Mesendoderm (in vitro differentiated cells): ENCODE measurements around the gene TBC1D22B.

Experiments
- DNase-seq: peaks from one replicate; pipeline ENCODE4 v3.0.0; 2013
- H2AK5ac ChIP-seq: 2 replicates; pipeline ENCODE4 v1.6.1; 2013; ENCODE audit warnings: low read length, inconsistent platforms
- H2BK120ac ChIP-seq: 2 replicates; pipeline ENCODE4 v1.6.1; 2013; ENCODE audit warnings: low read depth, mild to moderate bottlenecking, low read length, moderate library complexity, mixed read lengths
- H2BK15ac ChIP-seq: replicated peaks from 2 replicates; pipeline ENCODE4 v1.6.1; 2013; ENCODE audit warnings: low read depth, mild to moderate bottlenecking, moderate library complexity
- H2BK5ac ChIP-seq: 2 replicates; pipeline ENCODE4 v1.6.1; 2013; ENCODE audit warnings: low read length, inconsistent platforms
- H3K18ac ChIP-seq: 2 replicates; pipeline ENCODE4 v1.6.1; 2013; ENCODE audit warnings: mild to moderate bottlenecking, low read length, mixed read lengths
- H3K23ac ChIP-seq: one replicate; pipeline ENCODE4 v1.6.1; 2013; ENCODE audit warnings: low read length
- H3K27ac ChIP-seq: 2 replicates; pipeline ENCODE4 v1.5.1; 2013; ENCODE audit warnings: low read depth, mild to moderate bottlenecking, inconsistent platforms, low read length, moderate library complexity
- H3K27me3 ChIP-seq: 2 replicates; pipeline ENCODE4 v1.6.1; 2013; ENCODE audit warnings: low read length, control low read depth, mild to moderate bottlenecking, inconsistent platforms; ENCODE audit not compliant: insufficient read depth, poor library complexity
- H3K36me3 ChIP-seq: 2 replicates; pipeline ENCODE4 v1.6.1; 2013; ENCODE audit warnings: low read length, inconsistent platforms; ENCODE audit not compliant: control insufficient read depth, insufficient read depth
- H3K4ac ChIP-seq: one replicate; pipeline ENCODE4 v1.6.1; 2013; ENCODE audit warnings: low read depth, mild to moderate bottlenecking, low read length, moderate library complexity
- H3K4me1 ChIP-seq: 2 replicates; pipeline ENCODE4 v1.6.1; 2013; ENCODE audit warnings: low read depth, low read length, inconsistent platforms; ENCODE audit not compliant: control insufficient read depth
- H3K4me2 ChIP-seq: 2 replicates; pipeline ENCODE4 v1.6.1; 2013; ENCODE audit warnings: low read length
- H3K4me3 ChIP-seq: 2 replicates; pipeline ENCODE4 v1.5.1; 2013; ENCODE audit warnings: mild to moderate bottlenecking, low read length
- H3K56ac ChIP-seq: one replicate; pipeline ENCODE4 v1.6.1; 2013; ENCODE audit warnings: low read length
- H3K79me1 ChIP-seq: 2 replicates; pipeline ENCODE4 v1.6.1; 2013; ENCODE audit warnings: low read length, inconsistent platforms
- H3K79me2 ChIP-seq: 2 replicates; pipeline ENCODE4 v1.6.1; 2013; ENCODE audit warnings: mild to moderate bottlenecking, low read length; ENCODE audit not compliant: control insufficient read depth, insufficient read depth
- H3K9ac ChIP-seq: 2 replicates; pipeline ENCODE4 v1.6.1; 2013; ENCODE audit warnings: low read length, inconsistent platforms
- H4K5ac ChIP-seq: one replicate; pipeline ENCODE4 v1.6.1; 2013; ENCODE audit warnings: low read length
- H4K8ac ChIP-seq: one replicate; pipeline ENCODE4 v1.6.1; 2013; ENCODE audit warnings: low read depth, mild to moderate bottlenecking, control low read depth, low read length, moderate library complexity
- WGBS: extraction: QIAGEN DNeasy Blood & Tissue Kit; methylation state at CpG from one replicate; pipeline ENCODE4 v1.1.7; 2013; ENCODE audit warnings: low lambda C conversion rate, missing lambda C conversion rate; ENCODE audit not compliant: insufficient coverage; ENCODE audit errors: extremely low coverage; 5-methylcytosine and 5-hydroxymethylcytosine counted together

The TBC1D22B gene

DNA sequence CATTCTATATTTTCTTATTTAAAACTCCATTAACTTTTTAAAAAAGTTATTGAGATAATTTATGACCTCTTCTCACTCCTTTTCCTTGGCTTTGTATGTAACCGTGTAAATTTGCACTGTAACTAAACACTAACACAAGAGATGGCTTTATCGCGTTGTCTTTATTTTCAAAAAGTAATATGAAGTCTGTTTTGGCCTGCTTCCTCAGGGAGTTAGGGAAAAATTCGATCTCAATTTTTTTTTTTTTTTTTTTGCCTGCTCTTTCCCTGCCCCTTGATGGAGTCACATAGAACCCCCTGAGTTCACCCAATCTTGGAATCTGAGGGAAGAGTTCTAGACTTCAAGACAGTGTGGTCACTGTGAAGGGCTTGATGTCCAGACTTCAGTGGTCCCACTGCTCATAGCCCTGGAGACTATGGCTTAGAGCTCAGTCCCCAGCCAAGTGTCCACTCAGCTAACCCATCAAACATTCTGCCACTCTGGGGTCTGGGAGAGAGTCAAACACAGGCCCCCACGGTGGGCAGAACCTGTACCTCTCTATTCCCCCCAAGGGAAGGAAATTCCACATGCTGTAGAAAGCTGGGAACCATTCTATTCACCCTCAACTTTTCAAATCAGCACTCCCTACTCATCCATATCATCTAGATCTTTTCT lies 15.7 kb upstream of the TBC1D22B start:
- Histone ChIP-seq H2AK5ac (no peak overlapping the region), H2BK120ac (no peak overlapping the region), H3K27me3 (no peaks in the 10 kb centered on the region), H2BK15ac (no peak overlapping the region), H3K36me3 (no peaks in the 10 kb centered on the region), H3K18ac (no peak overlapping the region), H3K4me1 (no peaks in the 10 kb centered on the region), H3K4me2 (no peak overlapping the region), H3K79me2 (no peaks in the 10 kb centered on the region), H3K4ac (peak overlapping the region; percentile 43), H4K5ac (no peak overlapping the region), H3K23ac (no peak overlapping the region), H2BK5ac (no peak overlapping the region), H3K9ac (no peak overlapping the region), H3K4me3 (no peak overlapping the region), H3K27ac (peak overlapping the region; percentile 59), H3K79me1 (no peaks in the 10 kb centered on the region), H3K56ac (no peak overlapping the region), H4K8ac (no peak overlapping the region)
- no peak for DNase-seq
- WGBS: no CpG with 5 or more reads among the region's 5 CpGs

DNA sequence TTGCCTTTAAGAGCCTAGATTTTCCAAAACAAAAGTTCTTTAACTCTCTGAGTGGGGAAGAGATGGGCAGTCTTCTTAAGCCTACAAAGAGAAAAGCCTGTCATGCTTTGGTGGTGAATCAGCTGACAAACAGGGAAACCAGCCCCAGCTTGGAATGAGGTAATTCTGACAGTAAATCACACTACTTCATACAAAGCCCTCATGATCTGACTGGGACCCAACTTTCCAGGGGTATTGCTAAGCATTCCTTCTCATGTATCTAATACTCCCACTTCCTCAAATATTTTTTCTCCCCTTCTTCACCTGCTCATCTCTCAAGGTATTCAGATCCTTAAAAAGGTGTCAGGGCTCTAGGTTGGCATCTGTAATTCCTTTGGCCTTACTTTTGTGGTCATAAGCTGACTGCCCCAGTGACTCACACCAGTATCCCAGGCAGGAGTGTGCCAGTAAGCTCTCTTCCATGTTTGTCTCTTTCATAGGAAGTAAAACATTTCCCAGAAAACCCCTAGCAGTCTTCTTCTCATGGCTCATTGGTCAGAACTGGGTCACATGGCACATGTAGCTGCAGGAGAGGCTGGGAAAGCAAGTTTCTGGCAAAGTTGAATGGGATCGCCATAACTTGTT lies 15.0 kb upstream of the TBC1D22B start:
- H3K27me3 ChIP-seq: no peaks in the 10 kb centered on the region
- H3K4me2 ChIP-seq: no peak overlapping the region
- no peak overlapping the region for H3K9ac ChIP-seq
- H3K79me2 ChIP-seq: no peaks in the 10 kb centered on the region
- H2BK5ac ChIP-seq: no peak overlapping the region
- H4K5ac ChIP-seq: no peak overlapping the region
- no peak overlapping the region for H4K8ac ChIP-seq
- H2AK5ac ChIP-seq: no peak overlapping the region
- H3K56ac ChIP-seq: no peak overlapping the region
- no peak overlapping the region for H3K4ac ChIP-seq
- H3K36me3 ChIP-seq: no peaks in the 10 kb centered on the region
- no peak overlapping the region for H2BK15ac ChIP-seq
- no peak overlapping the region for H3K4me3 ChIP-seq
- H3K18ac ChIP-seq: no peak overlapping the region
- no peak overlapping the region for H3K23ac ChIP-seq
- no peaks in the 10 kb centered on the region for H3K79me1 ChIP-seq
- H2BK120ac ChIP-seq: no peak overlapping the region
- DNase-seq: peak; percentile 91
- no peaks in the 10 kb centered on the region for H3K4me1 ChIP-seq
- peak overlapping the region; percentile 49 for H3K27ac ChIP-seq
- no CpG with 5 or more reads among the region's 1 CpG for WGBS

DNA sequence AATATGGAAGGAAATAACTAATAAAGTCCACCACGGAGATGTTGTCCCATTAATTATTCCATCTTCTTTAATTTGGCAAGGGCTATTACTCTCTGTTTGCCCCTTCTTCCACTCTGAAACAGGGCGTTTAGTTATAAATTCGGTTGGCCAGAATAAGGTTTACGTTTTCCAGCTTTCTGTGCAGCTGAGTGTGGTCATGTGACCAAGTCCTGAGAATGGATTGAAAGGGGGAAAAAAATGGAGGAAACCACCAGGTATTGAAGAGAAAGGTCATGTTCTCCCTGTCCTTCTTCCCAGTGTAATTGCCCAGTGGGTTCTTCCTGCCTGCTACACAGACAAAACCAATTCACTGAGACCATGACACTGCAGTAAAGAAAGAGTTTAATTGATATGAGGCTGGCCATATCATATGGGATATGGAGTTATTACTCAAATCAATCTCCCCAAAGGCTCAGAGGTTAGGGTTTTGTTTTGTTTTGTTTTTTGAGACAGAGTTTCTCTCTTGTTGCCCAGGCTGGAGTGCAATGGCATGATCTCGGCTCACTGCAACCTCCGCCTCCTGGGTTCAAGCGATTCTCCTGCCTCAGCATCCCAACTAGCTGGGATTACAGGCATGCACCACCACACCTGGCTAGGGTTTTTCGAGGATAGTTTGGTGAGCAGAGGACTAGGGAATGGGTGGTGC lies 14.3 kb upstream of the TBC1D22B start:
- Histone ChIP-seq H3K4me2 (no peak overlapping the region), H3K27me3 (no peaks in the 10 kb centered on the region), H2BK15ac (no peak overlapping the region), H3K79me2 (no peaks in the 10 kb centered on the region), H3K4me1 (no peaks in the 10 kb centered on the region), H3K36me3 (no peaks in the 10 kb centered on the region), H2BK5ac (no peak overlapping the region), H3K56ac (no peak overlapping the region), H3K4ac (no peak overlapping the region), H3K4me3 (no peak overlapping the region), H2BK120ac (no peak overlapping the region), H4K5ac (no peak overlapping the region), H4K8ac (no peak overlapping the region), H3K18ac (no peak overlapping the region), H3K27ac (peak overlapping the region; percentile 49), H3K23ac (no peak overlapping the region), H3K79me1 (no peaks in the 10 kb centered on the region), H2AK5ac (no peak overlapping the region), H3K9ac (no peak overlapping the region)
- no peak for DNase-seq
- WGBS: no CpG with 5 or more reads among the region's 8 CpGs

DNA sequence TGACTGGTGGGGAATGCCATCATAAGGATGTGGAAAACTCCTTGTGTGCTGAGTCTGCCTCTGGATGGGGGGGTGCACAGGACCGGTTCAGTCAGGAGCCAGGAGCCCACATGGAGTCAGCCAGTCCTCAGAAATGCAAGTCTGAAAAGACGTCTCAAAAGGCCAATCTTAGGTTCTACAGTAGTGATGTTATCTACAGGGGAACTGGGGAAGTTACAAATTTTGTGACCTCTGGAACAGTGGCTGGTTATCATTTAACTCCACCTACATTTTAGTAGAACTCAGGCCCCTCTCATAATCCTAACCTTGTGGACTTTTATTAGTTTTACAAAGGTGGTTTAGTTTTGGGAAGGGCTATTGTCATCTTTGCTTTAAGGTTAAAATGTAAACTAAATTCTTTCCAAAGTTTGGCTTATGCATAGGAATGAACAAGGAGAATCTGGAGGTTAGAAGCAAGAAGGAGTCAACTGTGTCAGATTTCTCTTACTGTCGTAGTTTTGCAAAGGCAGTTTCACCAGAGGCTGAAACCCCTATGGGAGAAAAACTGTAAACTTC lies 13.7 kb upstream of the TBC1D22B start:
- Histone ChIP-seq H3K18ac (no peak overlapping the region), H4K5ac (no peak overlapping the region), H3K4ac (no peak overlapping the region), H3K27ac (no peak overlapping the region), H3K4me3 (no peak overlapping the region), H3K27me3 (no peaks in the 10 kb centered on the region), H4K8ac (no peak overlapping the region), H3K9ac (no peak overlapping the region), H3K23ac (no peak overlapping the region), H3K36me3 (no peaks in the 10 kb centered on the region), H2BK15ac (no peak overlapping the region), H3K4me2 (no peak overlapping the region), H3K4me1 (no peaks in the 10 kb centered on the region), H3K79me2 (no peaks in the 10 kb centered on the region), H3K56ac (no peak overlapping the region), H2BK120ac (no peak overlapping the region), H2AK5ac (no peak overlapping the region), H3K79me1 (no peaks in the 10 kb centered on the region), H2BK5ac (no peak overlapping the region)
- WGBS: no CpG with 5 or more reads among the region's 3 CpGs
- no peak for DNase-seq

DNA sequence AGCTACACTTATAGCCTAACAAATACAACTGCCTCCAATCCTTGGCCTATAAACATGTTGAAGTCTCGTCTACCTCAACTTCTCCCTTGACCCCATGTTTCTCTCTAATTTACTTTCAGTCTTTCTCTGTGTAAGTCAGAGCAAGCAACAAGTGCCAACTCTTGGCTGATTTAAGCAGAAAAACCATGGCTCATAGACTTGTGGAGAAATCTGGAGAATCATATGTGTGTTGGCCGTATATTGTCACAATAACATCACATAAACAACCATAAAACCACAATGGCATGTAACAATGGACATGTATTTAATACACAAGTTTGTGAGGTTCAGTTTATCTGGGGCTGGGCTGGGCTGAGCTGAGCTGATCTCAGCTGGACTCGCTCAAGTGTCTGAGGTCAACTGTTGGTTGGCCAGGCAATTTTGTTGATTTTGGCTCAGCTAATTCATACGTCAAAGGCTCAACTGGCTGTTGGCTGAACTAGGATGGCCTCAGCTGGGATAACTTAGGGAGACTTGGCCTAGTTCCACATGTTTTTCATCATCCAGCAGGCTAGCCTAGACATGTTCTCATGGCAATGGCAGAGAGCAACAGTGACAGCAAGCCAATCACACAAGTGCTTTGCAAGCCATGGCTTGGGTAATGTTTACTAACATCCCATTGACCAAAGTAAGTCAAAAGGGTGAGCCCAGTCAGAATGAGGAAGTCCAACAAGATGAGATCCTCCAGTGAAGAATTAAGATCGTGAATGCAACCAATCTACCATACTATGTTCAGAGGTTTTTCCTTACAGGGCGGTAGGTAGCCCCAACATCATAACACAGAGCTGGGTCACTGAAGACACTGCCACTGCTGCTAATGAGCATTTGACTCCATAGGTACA lies 12.9 kb upstream of the TBC1D22B start:
- DNase-seq: no peak
- no peak overlapping the region for H3K23ac ChIP-seq
- H3K79me1 ChIP-seq: no peaks in the 10 kb centered on the region
- no peaks in the 10 kb centered on the region for H3K36me3 ChIP-seq
- H3K79me2 ChIP-seq: no peaks in the 10 kb centered on the region
- H3K4me2 ChIP-seq: no peak overlapping the region
- H2AK5ac ChIP-seq: no peak overlapping the region
- no peak overlapping the region for H4K5ac ChIP-seq
- no peak overlapping the region for H3K4ac ChIP-seq
- no peak overlapping the region for H3K18ac ChIP-seq
- no peak overlapping the region for H3K4me3 ChIP-seq
- H3K9ac ChIP-seq: no peak overlapping the region
- H4K8ac ChIP-seq: no peak overlapping the region
- no CpG with 5 or more reads among the region's 6 CpGs for WGBS
- H3K27me3 ChIP-seq: no peaks in the 10 kb centered on the region
- H3K4me1 ChIP-seq: no peaks in the 10 kb centered on the region
- no peak overlapping the region for H2BK120ac ChIP-seq
- no peak overlapping the region for H2BK5ac ChIP-seq
- no peak overlapping the region for H3K56ac ChIP-seq
- no peak overlapping the region for H2BK15ac ChIP-seq
- no peak overlapping the region for H3K27ac ChIP-seq
